Measurements from ENCODE around the gene AHI1.
"Not testable (repeated sequence)": the region's sequence is repeated elsewhere in the genome, so short reads cannot be mapped to it uniquely, and the experiment has no call there.

Gene AHI1

DNA sequence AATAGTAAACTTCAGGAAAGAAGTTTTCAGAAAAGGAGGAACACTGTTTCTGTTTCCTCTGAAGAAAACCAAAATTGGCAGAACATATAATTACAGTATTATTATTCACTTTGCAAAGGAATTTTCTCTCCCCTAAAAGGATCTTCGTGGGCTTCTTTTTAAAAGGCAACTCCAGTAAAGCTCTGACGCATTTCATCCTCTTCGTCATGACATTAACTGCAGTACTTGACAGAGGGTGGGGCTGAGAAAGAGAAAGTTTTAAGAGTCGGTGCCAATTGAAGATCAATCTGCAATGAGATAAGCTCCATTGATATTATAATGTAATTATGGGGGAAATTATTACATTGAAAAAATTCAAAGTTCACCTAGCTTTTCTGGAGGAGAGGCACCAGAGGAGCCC lies 240.7 kb downstream of the AHI1 start:
- no peak for DNase-seq

DNA sequence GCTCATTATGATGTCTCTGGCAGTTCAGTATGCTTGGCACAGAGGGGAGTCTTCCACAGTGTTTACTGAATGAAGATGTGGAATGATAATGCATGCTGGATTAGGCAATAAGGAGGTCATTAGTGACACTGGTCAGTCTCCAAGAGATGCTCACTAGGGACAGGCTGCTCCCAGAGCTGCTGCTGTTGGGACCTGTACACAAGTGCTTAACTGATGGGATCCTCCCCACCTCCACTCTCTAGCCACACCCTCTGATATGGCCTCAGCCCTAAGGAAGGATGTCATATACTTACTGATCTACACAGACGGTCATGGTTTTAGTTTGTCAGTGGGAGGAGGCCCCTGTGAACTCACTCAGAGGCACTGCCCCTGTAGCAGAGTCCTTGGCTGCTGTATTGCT lies 243.1 kb downstream of the AHI1 start:
- DNase-seq = no peak

DNA sequence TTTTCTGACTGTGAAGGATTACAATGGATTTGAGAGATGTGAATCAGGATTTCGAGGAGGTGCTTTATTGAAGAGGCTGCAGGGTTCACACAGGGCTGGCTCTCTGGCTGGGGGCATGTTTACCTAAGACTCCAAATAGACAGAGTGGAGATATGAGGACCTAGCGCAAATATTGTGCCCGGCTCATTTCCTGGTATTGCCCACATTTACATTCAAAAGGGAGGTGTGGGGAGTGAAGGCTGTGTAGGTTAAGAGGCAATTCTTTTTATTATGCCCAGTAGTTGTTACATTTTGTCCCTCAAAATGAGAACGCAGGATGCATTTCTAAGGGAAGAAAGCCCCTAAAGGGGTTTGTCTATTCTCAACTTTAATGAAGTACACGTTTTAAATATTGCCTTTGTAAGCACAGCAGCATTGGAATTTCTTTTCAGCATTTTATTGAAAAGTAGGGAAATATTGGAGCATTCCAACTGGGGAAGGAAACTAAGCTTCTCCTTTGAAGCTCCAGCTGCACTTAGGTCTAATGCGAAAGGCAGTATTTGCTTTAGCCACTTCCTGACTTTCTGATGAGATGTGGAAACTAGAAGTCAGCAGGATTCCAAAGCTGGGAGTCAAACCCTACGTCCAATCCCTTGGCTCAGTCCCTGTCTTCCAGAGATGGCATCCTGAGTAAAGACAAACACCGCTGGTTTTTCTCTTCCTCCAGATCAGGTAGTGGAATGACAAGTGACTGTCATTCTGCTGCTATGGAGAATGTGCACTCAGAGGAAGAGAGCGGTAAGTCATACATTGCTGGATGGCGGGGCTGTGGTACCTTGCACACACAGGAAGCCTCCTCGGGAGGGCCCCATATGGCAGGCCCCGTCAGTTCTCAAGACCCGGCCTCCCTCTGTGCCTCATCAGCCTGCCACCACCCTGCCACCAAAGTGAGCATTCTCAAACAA lies 245.8 kb downstream of the AHI1 start:
- no peak for DNase-seq

DNA sequence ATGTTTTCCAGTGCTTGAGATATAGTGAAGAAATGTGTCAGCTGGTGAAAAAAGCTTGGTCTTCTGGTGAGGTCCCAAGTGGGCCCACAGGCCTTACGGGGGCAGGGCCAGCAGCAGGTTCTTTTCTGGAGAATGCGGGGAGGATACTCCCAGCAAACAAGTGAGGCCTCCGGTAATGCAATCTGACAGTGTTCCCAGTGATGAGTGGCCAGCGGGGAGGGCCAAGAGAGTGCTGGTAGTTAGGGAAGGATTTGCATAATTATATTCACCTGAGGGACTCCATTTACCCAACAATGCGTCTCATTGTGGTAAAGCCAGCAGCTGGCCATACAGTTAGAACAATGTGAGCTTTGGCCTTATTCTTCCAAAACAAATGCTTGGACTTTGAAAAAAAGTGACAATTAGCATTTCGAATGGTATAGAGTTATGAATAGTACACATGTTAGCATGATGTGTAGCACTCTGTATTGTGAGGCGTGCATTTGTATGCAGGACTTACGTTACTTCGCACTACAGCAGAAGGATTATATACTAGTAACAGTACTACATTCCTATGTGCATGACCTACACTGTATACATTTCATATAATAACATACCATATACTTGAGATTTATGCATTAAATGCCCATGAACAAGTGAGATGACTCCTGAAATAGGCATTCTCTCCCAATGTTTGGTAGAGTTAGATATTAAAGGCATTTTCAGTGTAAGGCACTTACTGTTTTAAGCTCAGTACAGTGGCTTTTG lies 246.6 kb downstream of the AHI1 start:
- DNase-seq = no peak

DNA sequence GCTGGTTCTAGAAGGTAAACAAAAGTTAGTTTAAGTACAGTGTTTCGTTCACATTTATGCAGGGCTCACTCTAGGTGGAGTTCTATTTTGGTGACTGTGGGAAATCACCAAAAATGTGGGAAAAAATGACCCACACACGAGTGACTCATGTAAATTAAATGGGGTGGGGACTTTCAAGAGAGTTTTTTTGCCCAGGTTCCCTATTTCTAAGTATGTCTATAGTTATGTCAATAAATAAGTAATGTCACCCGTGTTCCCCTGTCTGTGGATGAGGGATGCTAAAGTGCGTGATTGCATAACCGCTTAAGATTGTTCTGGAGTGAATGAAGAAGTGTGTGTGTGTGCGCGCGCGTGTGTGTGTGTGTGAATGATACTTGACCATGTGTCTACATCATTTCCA lies 247.3 kb downstream of the AHI1 start:
- DNase-seq = no peak

DNA sequence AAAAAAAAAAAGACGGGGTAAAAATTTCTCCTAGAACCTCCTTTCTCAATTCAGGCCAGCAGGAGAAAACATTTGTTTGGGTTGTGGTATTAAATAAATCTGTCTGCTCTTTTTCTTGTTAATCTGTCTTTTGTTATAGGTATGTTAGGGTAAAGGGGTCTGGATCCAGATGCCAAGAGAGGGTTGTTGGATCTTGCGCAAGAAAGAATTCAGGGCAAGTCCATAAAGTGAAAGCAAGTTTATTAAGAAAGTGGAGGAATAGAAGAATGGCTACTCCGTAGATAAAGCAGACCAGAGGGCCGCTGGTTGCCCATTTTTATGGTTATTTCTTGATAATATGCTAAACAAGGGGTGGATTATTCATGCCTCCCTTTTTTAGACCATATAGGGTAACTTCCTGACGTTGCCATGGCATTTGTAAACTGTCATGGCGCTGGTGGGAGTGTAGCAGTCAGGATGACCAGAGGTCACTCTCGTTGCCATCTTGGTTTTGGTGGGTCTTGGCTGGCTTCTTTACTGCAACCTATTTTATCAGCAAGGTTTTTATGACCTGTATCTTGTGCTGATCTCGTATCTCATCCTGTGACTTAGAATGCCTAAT lies 251.0 kb downstream of the AHI1 start:
- DNase-seq = not testable (repeated sequence)

DNA sequence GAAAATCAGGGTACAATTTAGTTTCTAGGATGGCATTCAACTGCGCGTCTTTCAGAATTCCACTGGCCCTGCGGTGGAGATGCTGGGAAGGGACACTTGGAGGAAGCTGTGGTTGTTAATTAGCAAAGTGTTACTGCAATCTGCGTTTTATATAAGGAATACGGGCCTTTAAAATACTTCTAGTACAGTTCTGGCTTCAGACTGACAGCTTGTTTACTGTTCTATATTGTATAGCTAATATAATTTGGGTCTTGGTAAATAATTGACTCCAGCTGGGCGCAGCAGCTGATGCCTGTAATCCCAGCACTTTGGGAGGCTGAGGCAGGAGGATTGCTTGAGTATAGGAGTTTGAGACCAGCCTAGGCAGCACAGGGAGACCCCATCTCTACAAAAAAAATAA lies 252.7 kb downstream of the AHI1 start:
- DNase-seq = no peak

DNA sequence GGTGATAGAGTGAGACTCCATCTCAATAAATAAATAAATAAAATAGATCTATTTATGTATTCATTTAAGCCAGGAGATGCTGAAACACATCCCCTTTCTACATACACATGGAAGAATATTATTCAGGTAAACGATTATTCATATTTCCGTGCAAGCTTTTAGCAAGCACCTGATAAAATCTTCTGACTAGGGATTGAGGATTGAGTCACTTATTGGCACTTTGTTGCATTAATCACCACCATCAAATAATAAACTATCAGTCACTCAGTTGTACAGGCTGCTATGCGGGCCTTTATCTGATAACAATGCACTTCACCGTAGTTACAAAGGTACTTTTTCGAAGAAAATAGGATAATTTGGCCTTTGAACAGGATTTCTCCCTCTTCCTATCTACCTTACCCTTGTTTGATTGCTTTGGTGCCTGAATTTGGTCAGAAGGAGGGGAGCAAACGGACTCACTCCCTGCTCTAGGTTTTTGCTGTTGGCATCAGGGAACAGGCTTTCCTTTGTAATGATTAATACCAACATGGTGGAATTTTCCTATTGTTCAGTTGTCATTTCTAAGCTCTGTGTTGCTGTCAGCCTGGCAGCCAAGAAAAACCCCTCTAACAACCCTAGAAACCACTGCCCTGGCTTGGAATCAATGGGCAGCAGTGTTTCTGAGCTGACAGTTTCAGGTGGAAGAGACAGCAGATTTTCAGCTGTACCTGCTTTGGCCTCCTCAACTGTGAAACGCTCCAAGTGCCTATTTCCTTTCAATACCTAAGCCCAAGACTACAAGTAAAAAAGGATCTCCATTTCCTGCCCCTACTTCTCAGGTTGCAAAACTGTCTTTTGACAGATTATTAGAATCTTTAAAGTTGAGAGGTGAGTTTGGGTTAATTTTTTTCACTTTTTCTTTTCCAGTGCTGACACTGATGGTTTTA lies 253.4 kb downstream of the AHI1 start:
- no peak for DNase-seq

DNA sequence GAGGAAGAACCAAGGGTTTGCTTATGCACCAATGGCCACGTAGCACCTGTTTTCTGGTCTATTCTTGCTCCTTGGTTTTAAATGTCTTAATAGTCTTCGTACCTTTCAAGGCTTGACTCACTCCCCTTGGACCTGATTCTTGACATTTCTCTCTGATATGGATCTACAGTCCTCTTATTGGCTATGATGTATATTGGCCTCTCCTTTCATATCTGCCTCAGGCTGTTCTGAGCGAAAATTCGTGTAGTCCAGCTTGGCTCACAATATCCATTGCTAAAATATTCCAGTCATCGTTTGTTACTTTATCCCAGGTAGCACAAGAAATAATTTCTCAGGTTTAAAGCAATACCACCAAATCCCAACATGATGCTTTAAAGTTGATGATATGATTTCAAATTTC lies 256.8 kb downstream of the AHI1 start:
- no peak for DNase-seq

DNA sequence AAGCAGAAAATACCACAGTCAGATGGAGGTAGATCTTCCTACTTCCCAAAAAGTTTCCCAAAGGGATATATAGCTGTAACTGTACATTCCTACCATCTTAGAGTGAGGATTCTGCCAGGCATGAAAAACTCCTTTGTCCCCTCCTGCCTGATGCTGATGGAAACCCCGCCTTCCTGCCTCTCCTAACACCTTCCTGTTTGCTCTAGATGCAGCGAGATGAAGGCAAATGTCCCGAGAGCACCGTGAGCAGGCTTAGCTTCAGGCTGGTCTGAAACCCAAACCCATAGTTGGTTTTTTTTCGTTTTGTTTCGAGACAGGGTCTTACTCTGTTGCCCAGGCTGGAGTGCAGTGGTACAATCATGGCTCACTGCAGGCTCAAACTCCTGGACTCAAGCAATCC lies 260.8 kb downstream of the AHI1 start:
- no peak for DNase-seq

DNA sequence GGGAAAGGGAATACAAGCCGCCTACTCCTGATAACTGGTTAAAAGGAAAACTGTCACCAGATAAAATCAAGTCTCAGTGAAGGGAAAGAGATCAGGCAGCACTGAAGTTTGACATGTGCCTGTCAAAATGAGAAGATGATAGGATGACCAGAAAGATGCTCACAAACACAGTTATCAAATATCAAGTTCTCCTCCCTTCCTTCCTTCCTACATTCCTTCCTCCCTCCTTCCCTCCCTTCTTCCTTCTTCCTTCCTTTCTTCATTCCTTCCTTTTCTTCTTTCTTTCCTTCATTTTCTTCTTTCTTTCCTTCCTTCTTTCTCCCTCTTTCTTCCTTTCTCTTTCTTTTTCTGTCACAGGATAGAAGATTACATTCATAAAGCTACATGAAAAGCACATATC lies 261.2 kb downstream of the AHI1 start:
- DNase-seq = no peak

DNA sequence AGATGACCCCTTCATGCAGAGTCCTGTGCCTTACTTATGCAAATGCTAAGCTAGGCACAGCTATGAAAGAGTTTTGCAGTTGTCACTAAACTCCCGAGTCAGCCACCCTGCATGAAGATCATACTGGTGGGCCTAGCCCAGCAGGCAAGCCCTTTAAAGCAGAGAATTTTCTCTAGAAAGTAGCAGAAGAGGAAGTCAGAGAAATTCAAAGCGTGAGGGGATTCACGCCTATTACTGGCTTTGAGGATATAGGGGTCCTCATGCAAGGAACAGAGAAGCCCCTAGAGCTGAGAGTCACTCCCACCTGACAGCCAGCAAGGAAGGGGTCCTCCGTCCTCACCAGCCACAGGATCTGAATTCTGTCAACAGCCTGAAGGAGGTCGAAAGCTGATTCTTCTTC lies 261.8 kb downstream of the AHI1 start:
- DNase-seq = no peak

DNA sequence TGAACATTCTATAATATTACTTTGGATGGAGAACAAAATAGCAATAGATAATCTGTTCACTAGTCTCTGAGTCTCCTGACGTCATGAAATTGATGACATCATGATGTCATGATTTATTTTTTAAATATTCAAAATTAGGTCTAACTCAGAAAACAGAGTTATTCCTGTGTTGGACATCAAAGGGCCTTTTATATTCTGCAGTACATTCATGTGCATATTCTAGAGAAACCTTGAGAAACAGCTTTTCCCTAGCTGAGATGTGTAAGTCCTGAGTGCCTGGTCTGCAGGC lies 263.1 kb downstream of the AHI1 start:
- no peak for DNase-seq

DNA sequence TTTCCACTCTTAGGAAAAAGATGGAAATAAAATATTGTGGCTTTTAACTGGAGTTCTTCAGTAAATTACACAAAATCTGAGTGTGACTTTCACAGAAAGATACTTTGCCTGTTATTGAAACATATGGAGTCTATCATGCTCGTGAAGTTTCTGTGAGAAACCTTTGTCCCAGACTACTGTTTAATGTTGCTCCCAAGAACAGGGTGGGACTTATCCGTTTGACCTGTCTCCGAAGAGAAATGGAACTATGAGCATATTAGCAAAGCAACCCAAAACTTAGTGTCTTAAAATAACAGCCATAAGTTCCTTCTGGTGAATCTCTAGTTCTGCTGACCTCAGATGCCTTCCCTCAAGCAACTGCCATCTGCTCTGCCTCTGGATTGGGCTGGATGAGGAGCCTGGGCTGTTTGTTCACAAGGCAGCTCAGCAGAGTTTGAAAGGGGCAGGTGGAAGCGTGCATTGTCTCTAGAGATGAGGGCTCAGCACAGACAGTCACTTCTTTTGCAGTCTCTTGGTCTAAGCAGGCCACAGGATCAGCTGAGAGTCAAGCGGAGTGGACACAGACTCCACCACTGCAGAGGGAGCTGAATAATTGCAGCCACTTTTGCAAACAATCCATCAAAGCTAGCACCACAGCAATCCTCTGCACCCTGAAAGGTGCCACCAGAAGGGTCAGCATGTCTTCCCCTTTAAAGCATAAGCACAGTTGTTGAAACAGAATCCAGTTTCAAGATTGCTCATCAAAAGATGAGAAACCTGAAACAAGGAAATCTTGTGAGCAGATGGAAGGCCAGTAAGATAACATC lies 263.7 kb downstream of the AHI1 start:
- no peak for DNase-seq
